Measurements from ENCODE around the gene OXER1.

DNA sequence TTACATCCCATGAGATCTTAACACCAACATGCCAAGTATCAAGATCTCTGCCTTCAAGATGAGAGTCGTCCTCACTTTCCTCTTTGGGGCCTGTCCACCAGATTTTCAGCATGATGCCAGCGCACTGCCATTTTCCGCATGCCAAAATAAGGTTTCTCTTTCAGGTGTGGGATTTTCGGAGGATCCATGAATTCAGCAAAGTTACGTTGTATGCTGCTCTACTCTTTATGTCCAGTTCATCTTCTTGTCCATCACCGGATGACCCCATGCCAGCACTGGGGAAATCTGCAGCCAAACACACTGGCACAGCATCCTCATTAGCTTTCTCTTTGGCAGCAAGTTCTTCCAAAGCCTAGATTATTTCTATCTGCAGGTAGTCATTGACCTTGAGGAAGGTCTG is 33.3 kb upstream of the OXER1 start:
- TF ChIP-seq, protein P1, sequence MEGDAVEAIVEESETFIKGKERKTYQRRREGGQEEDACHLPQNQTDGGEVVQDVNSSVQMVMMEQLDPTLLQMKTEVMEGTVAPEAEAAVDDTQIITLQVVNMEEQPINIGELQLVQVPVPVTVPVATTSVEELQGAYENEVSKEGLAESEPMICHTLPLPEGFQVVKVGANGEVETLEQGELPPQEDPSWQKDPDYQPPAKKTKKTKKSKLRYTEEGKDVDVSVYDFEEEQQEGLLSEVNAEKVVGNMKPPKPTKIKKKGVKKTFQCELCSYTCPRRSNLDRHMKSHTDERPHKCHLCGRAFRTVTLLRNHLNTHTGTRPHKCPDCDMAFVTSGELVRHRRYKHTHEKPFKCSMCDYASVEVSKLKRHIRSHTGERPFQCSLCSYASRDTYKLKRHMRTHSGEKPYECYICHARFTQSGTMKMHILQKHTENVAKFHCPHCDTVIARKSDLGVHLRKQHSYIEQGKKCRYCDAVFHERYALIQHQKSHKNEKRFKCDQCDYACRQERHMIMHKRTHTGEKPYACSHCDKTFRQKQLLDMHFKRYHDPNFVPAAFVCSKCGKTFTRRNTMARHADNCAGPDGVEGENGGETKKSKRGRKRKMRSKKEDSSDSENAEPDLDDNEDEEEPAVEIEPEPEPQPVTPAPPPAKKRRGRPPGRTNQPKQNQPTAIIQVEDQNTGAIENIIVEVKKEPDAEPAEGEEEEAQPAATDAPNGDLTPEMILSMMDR (IDR thresholded peaks at IDR 0.05), result no peak
- no peak for TF ChIP-seq POLR2A (IDR thresholded peaks at IDR 0.05)
